Measurements from ENCODE around the gene KCNS1.
"Not testable (repeated sequence)": the region's sequence is repeated elsewhere in the genome, so short reads cannot be mapped to it uniquely, and the experiment has no call there.

The KCNS1 gene

DNA sequence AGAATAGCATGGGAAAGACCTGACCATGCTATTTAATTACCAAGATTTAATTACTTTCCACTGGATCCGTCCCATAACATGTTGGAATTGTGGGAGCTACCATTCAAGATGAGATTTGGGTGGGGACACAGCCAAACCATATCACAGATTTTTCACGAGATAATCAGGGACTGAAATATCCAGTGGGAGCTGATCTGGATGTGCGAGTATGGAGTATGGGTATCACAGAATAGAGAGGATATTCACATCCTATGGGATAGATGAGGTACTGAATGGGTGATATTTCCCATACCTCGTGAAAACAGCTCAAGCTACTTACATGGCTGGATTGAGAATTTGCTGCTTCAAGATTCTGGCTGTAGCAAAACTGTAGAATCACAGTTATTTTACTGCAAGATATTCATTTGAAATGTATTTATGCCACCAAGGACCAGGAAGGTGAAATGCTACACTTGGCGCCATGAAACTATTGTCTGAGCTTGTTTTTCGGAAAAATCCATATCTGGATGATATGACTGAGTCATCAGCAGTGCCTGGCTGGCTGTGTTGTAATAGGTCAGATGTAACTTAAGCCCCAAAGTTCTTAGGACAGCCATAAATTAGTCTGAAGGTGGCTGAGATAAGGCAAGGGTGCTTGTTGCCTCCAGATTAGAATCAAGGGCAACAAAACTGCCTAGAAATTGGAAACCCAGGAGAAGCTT is 29.8 kb downstream of the KCNS1 start:
- no peak overlapping the region for H3K4me3 ChIP-seq (ENCODE audit: low read depth, low read length)
- no peak for DNase-seq (ENCODE audit: low read depth)
- TF ChIP-seq, protein P1, sequence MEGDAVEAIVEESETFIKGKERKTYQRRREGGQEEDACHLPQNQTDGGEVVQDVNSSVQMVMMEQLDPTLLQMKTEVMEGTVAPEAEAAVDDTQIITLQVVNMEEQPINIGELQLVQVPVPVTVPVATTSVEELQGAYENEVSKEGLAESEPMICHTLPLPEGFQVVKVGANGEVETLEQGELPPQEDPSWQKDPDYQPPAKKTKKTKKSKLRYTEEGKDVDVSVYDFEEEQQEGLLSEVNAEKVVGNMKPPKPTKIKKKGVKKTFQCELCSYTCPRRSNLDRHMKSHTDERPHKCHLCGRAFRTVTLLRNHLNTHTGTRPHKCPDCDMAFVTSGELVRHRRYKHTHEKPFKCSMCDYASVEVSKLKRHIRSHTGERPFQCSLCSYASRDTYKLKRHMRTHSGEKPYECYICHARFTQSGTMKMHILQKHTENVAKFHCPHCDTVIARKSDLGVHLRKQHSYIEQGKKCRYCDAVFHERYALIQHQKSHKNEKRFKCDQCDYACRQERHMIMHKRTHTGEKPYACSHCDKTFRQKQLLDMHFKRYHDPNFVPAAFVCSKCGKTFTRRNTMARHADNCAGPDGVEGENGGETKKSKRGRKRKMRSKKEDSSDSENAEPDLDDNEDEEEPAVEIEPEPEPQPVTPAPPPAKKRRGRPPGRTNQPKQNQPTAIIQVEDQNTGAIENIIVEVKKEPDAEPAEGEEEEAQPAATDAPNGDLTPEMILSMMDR (IDR thresholded peaks at IDR 0.05; ENCODE audit: low read depth, low read length, missing control alignments) = no peak

DNA sequence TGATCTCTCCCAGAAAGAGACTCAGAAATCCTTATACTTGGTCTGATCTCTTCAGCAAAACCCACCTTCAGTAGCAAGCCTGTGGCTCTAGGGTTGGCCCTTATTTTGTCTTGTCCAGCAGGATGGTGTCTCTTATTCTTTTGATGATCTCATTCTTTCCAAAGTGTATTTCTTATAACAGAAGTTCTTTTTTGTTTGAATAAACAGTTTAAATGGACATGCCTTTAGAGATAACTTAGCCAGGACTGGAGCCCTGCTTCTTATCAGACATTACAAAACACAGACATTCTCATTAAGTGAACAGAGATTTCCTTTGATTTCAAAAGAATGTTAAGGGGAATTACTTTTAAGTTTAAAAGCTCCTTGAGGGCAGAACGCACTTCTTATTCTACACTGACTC is 31.7 kb downstream of the KCNS1 start:
- TF ChIP-seq, protein P1 (IDR thresholded peaks at IDR 0.05; ENCODE audit: low read depth, low read length, missing control alignments) = no peak
- no peak for DNase-seq (ENCODE audit: low read depth)
- H3K4me3 ChIP-seq (ENCODE audit: low read depth, low read length) = no peak overlapping the region

DNA sequence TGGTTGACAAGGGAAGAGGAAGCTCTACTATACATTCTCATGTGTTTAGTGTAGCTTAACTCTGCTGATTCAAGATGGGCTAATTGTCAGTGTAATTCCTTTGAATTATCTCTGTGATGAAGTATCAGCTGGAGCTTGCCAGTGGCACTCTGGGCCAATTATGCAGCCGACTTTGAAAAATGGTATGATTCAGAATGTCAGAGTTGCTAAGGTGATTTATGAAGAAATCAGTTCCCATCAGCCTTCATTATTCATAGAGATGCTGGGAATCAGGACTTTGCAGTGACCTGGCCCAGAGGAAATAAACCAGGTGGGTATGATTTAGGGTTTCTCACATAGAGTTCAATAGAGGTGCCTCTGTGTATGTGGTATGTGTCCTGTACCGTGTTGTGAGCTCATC is 33.4 kb downstream of the KCNS1 start:
- TF ChIP-seq, protein P1 (IDR thresholded peaks at IDR 0.05; ENCODE audit: low read depth, low read length, missing control alignments) = no peak
- H3K4me3 ChIP-seq (ENCODE audit: low read depth, low read length) = no peak overlapping the region
- no peak for DNase-seq (ENCODE audit: low read depth)

DNA sequence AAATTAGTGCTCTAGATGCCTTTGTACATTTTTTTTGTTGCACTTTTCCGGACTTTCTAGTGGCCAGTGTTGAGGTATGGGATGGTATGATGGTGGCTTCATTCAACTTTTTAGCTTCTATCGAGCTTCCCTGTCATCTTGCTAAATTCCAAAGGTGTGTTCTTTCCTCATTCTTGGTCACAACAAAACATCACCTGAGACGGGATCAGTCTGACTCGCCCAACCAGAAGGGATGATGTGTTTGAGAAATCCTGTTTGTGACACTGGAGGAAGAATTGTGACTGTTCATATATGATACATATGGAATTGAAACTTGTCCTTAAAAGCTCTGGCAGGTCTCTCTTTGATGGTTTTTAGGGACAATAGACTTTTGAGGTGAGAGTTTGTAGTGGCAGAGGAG is 33.8 kb downstream of the KCNS1 start:
- DNase-seq (ENCODE audit: low read depth) = no peak
- no peak overlapping the region for H3K4me3 ChIP-seq (ENCODE audit: low read depth, low read length)
- TF ChIP-seq, protein P1 (IDR thresholded peaks at IDR 0.05; ENCODE audit: low read depth, low read length, missing control alignments) = no peak

DNA sequence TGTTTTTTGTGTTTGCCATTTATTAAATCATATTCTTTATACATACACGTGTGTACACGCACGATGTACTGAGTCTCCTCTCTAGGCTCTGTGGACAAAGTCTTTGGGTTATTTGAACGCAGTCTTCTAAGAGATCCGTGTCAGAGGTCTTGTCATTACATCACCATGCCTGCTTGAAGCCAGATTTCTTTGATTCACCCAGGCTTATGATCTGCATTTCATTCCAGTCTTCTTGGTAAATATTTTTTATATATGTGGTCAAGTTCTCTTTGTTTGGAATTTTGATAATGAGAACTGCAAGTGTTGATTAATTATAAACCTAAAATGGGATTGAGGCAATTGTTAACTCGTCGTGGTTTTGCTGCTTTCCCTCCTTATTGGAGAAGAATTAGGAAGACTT is 34.6 kb downstream of the KCNS1 start:
- TF ChIP-seq, protein P1 (IDR thresholded peaks at IDR 0.05; ENCODE audit: low read depth, low read length, missing control alignments) = no peak
- H3K4me3 ChIP-seq (ENCODE audit: low read depth, low read length) = no peak overlapping the region
- DNase-seq (ENCODE audit: low read depth) = no peak

DNA sequence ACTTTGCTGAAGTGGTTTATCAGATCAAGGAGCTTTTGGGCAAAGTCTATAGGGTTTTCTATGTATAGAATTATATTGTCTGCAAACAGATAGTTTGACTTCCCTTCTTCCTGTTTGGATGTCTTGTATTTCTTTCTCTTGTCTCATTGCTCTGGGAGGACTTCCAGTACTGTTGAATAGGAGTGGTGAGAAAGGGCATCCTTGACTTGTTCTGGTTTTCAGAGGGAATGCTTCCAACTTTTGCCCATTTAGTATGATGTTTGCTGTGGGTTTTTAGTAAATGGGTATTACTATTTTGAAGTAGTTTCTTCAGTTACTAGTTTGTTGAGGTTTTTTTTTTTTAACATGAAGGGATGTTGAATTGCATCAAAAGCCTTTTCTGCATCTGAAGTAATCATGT is 36.1 kb downstream of the KCNS1 start:
- DNase-seq (ENCODE audit: low read depth) = no peak
- TF ChIP-seq, protein P1 (IDR thresholded peaks at IDR 0.05; ENCODE audit: low read depth, low read length, missing control alignments) = no peak
- H3K4me3 ChIP-seq (ENCODE audit: low read depth, low read length) = no peak overlapping the region

DNA sequence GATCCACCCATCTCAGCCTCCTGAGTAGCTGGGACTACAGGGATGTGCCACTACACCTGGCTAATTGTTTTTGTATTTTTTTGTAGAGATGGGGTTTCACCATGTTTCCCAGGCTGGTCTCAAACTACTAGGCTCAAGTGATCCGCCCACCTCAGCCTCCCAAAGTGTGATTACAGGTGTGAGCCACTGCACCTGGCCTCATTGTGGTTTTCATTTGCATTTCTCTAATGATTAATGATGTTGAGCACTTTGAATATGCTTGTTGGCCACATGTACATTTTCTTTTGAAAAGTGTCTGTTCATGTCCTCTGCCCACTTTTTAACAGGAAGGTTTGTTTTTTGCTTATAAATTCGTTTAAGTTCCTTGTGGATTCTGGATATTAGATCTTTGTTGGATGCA is 37.8 kb downstream of the KCNS1 start:
- H3K4me3 ChIP-seq (ENCODE audit: low read depth, low read length); DNase-seq (ENCODE audit: low read depth): not testable (repeated sequence)

Measured in GM12864 (cell line).